GM19351 (cell line): ENCODE data around the gene GRIN2B.

Source experiments
- ATAC-seq: cut with Tn5 transposase; IDR thresholded peaks from one replicate; pipeline ENCODE4 v1.9.1; 2021; ENCODE audit warnings: mild to moderate bottlenecking, moderate library complexity; ENCODE audit not compliant: unreplicated experiment

Gene GRIN2B

DNA sequence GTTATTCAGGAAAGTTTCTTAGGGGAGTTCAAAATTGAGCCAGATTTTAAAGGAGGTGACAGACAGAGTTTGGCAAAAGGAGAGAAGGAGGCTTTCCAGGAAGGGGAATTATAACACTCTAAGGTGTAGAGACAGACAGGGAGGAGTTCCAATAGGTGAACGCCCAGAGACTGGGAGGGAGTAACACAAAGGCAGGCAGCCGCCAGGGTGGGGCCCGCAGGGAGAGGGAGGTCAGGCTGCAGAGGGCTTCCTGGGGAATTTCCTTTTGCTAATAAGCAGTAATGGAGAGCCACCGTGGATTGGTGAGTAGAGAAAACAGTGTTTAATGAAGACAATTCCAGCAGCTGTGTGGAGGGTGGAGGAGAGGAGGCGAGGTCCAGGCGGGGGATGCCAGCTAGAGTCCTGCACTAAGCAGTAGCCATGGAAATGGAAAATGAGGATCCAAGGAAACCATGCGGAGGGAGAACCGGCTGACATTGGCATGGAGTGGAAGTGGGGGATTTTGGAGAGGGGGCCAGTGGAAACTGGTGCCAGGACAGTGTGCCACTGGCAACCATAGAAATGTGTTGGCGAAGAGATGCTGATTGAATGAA lies 22.2 kb downstream of the GRIN2B start:
- no peak for ATAC-seq

DNA sequence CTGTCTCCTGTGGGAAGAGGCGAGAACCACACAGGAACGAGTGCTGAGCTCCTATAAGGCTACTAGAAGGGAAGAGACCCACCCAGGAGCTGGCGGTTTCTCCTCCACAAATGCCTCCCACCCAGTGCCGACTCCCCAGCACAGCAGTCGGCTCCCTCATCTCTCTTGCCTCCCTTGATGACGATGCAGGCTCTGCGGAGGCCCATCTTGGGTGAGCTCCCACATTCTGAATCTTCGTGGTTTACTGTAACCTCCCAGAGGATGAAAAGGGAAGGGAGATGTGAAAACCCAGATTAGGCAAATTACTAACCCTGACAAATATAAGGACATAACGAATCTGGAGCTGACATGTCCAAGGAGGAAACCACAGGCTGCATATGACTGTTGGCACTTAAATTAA lies 23.8 kb downstream of the GRIN2B start:
- no peak for ATAC-seq

DNA sequence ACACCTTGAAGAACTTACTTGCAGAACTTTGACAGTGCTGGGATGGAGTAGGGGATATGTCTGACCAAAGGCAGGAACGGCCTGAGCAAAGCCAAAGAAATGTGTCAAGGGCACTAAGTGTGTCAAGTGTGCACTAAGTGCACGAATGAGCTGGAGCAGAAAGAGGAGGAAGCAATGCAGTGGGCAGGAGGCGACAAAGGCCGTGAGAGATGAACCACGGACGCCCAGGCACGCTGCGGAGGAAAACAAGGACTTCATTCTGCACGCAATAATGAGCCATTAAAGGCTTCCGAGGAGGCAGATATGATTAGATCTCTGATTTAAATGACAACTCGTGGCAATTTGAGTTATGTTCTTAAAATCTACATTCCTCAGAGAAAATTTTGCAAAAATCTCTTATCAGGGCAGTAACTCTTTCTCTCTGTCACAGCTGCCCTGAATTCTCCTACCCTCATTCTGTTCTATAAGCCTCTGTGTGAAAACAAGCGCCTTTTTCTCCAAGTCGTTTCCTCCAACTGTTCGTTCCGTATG lies 25.3 kb downstream of the GRIN2B start:
- no peak for ATAC-seq

DNA sequence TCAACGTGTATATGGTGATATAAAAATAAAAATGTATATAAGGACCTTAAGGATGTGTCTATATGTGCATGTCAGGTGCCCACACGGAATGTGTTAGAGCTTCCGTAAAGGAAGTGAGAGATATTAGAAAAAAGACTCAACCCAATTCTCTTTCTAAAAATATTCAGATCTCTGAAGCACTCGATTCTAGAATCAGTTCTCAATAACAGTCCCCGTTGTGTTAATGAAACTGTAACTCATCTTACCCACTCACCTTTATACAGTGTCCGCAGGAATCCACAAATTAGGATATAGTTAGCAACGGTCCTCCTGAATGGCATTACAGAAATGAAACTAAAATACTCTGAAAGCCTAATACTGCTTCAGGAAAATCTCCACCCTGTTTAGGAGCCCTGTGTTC lies 29.3 kb downstream of the GRIN2B start:
- ATAC-seq, result no peak

DNA sequence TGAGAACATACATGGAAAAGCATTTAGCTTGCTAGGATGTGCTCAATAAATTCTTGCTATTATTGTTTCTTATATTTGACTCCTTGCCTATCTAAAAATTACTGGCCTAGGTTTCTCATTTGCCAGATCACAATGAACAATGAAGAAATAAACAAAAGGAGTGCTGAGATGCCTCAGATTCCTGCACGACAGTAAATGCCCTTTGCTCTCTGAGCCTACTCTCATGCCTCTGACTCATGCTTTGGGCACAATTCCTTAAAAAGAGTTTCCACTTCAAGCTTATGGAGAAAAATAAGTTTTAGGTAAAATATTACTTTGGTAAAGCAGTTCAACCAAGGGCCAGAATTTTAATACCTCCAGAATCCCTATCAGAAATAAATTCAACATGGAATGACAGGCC lies 30.9 kb downstream of the GRIN2B start:
- ATAC-seq, result no peak

DNA sequence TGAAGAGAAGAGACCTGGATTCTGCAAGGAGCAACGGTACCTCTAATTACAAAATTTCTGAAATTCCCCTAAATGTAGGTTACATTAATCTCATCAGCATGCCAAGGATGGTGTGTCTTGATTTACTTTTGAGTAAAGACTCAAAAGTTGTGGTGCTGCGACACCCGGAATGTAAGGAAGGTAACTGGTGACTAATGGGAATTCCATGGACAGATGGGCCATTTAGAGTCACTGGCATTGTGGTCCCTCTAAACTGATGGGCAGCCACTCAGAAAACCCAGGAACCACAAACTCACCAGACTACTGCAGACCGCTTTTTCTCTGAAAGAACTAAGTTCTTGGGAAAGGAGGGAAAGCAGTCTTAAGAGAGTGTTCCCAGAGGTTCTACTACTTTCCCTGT lies 32.8 kb downstream of the GRIN2B start:
- ATAC-seq, result no peak

DNA sequence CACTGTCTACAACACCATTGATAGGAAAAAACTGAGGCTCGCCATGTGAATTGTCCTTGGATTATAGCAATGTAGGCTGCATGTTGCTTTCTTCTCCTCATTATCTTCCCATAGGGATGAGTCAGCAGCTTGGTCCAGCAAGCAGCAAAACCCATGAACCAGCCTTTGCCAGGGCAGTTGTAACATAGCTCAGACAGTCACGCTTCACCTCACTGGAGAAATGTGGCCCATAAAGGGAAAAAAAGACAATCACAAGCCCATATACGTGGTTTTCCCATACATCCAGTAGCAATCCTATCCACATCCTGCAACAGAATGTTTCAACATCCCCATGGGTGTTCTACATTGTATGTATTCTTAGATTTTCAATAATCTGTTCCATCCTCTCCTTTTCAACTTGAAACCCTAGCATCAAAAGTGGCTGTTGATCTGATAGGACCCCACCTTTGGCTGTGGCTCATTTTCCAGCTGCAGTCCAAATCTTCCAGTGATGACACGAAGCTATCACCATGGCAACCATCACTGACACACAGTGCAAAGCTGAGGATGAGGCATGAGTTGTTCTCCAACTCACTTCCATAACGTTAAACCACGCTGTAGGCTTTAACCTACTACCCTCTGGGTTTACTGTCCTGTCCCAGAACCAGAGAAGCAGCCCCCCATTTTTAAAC lies 34.0 kb downstream of the GRIN2B start:
- no peak for ATAC-seq

DNA sequence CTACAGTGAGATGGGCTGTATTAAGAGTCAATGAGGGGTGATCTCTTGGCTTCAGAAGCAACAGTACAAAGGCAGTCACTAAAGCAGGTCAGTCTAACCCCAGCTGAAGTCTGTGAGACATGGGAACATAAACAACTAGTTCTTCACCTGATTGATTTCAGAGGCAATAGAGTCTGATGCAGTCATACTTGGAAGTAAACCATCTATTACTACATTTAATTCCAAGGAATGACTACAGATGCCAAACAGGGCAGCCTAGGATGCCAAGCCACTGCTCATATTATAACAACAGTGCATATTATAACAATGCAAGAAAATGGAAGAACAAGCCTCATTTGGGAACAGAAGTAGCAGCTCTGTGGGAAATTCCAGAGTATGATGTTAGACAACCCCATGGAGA lies 35.8 kb downstream of the GRIN2B start:
- ATAC-seq, result no peak

DNA sequence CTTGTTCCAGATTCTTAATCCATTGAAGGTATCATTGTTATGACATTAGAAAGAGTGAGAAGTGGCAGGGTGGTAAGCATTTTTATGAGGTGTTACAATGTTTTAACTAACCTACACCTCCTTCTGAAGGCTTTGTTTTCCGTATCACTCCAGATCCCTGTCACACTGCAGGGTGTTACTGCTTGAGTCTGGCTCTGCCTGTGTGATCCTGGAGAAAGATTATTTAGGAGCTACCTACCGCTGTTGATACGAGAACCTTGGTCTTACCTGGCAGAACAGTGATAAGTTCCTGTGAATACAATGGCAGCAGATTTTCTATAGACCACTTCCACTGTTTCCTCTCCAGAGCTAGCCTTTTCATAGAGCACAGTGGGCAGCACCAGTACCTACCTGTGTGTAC lies 36.2 kb downstream of the GRIN2B start:
- ATAC-seq, result no peak

DNA sequence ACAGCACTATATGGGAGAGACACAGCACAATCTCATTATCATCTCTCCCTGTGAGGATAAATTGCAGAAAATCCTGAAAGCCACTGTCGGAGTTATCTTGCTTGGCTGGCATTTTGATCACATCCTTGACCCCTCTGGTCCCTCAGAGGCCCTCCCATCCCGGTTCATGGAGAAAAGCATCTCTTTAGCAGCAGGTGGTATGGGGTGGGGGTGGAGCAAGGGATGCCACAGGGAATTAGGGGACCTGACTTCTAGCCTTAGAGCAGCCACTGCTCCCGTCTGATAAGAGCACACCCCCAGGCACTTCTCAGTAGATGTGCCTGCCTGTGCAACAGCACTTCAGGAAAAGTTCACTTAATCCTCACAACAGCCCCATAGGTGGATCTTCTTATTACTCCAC lies 38.6 kb downstream of the GRIN2B start:
- ATAC-seq, result no peak

DNA sequence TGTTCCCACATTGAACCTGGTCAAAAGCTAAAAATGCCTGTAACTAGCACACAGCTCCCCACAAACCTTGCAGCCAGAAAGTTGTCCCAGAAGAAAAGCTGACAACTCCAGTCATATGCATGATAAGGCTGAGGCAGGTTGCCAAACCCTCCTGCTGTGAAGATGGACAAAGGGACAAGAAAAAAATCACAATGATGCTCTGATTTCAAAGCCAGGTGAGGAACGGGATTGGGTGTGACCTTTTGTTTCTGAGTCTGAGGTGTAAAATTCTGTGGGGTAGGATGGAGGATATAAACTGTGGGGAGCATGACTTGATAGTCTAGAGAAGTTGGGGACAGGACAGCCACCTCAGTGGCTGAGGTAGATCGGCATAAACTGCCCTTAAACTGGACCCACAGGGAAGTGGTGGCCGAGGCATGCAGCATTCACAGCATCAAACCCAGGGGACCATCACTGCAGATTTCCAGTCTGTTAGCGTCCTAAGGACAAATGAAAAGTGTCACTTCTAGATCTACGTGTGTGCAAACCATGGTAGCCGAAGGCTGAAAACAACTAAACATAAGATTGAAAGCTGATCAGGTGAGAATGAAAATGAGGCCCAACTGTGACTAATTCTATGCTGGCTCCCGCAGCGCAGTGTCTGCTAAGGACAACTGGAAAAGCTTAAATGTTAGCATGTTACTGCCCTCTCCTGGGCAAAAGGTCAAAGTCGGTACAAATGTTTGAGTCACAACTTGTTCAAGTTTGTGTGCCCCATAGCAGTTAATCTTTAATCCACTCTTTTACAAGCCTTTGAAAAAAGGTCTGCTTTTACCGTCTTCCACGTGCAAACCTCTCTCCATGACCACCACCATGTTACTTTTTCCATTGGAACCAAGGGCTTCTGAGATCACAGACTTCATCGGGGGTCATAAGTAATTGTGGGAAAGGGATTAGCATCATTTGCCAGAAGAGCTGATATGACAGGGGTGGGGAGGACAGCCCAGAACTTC lies 39.8 kb downstream of the GRIN2B start:
- ATAC-seq, result peak; percentile 93

DNA sequence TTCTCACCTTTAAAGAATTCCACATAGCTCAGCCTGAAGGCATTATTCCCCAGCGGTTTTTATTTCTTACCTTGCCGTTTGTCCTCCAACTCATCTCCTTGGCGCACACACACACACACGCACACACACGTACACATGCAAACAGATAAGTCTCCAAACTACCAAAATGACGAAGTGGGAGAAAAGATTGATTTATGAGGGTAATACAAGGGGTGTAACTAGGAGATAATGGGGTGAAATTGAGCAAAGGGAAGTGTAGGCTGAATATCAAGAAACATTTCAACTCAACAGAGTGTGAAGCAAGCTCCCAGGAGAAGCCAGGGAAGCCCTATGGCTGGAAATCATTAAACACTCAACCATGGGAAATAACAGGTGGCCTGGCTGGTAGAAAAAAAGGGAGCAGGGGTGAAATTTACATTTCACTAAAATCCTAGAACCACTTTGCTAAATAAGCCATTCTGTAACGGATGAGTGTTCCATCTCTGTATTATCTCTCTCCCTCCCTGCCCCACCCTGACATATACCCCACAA lies 41.0 kb downstream of the GRIN2B start:
- no peak for ATAC-seq

DNA sequence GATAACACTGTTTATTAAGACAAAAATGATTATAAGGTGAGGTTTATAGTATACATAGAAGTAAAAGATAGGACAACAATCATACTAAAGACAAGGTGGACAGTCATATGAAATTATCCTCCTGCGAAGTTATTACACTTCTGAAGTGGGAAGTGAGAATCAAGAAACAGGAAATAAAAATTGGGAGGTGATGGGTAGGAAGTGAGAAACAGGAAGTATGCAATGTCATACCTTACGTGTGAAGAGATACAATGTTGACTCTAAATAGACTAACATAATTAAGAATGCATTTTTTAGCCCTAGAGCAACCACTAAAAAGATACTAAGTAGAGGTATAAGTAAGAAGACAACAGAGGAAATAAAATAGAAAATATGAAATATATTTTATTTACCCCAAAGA lies 43.7 kb downstream of the GRIN2B start:
- ATAC-seq, result no peak

DNA sequence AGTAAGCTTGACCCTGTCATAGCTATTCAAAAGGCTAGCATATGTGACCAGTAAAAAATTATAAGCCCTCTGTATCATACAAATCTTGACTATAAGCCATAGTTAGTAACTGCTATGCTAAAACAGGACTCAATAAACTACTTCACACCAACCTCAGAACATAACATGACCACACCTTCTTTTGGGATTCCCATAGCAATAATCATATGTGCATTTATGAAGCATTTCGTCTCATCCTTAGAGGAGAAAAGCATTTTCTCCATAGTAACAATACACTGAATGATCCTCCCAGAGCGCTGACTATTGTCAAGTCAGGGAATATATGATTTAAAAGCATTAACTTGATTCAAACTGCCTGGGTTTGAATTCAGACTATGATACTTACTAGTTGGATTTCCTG lies 46.2 kb downstream of the GRIN2B start:
- ATAC-seq, result no peak
